Cardiac muscle cell (in vitro differentiated cells and primary cell): ENCODE data around the gene ZIC4. TPM values are rescaled to one million over a fixed set of nuclear protein-coding genes. Genes with fewer than 3 reads are reported as not detected.
A peak's percentile ranks its signal among the peaks of the same experiment; 100 is the strongest.

Source experiments
- DNase-seq, 2 donors: peaks; one replicate each; pipeline versions ENCODE4 v3.0.0 to v3.0.0-alpha.2; 2010 to 2017; ENCODE audit warnings: low read depth in 1 of 2, low spot score in 1 of 2
- H3K27ac ChIP-seq: fragments of 200-600 bp; sonication (generic); 2 replicates; pipeline ENCODE4 v1.5.1; 2016
- H3K27me3 ChIP-seq: fragments of 200-600 bp; sonication (generic); 2 replicates; pipeline ENCODE4 v1.6.0; 2016; ENCODE audit warnings: control low read depth
- H3K36me3 ChIP-seq: fragments of 200-600 bp; sonication (generic); 2 replicates; pipeline ENCODE4 v1.5.1; 2016; ENCODE audit warnings: control low read depth
- H3K4me1 ChIP-seq: fragments of 200-600 bp; sonication (generic); 2 replicates; pipeline ENCODE4 v1.8.1; 2017; ENCODE audit warnings: low read depth, mild to moderate bottlenecking, mixed run types
- H3K4me3 ChIP-seq: fragments of 200-600 bp; sonication (generic); 2 replicates; pipeline ENCODE4 v1.5.1; 2016; ENCODE audit warnings: mild to moderate bottlenecking
- H3K9me3 ChIP-seq: fragments of 200-600 bp; sonication (generic); 2 replicates; pipeline ENCODE4 v1.5.1; 2017; ENCODE audit warnings: low read depth, mild to moderate bottlenecking, control low read depth
- polyA plus RNA-seq: library from polyadenylated mRNA; unstranded; fragments of >200 nt; fragmentation: Nextera tagmentation; extraction: Ambion mirVana; gene quantifications from 2 replicates; pipeline ENCODE4 v1.2.1, GENCODE V29; 2016
- total RNA-seq: library from RNA; depleted of rRNA; stranded (reverse); fragments of >200 nt; gene quantifications from 2 replicates; pipeline ENCODE4 v1.2.3, GENCODE V29; 2016
- TF ChIP-seq, protein P1 (sequence below): IDR thresholded peaks from 2 replicates; pipeline ENCODE4 v1.5.1; 2012; ENCODE audit warnings: low read depth, mild to moderate bottlenecking, low read length

ZIC4 gene
- total and polyA plus RNA-seq, 2 experiments from 2014 or later: not detected

DNA sequence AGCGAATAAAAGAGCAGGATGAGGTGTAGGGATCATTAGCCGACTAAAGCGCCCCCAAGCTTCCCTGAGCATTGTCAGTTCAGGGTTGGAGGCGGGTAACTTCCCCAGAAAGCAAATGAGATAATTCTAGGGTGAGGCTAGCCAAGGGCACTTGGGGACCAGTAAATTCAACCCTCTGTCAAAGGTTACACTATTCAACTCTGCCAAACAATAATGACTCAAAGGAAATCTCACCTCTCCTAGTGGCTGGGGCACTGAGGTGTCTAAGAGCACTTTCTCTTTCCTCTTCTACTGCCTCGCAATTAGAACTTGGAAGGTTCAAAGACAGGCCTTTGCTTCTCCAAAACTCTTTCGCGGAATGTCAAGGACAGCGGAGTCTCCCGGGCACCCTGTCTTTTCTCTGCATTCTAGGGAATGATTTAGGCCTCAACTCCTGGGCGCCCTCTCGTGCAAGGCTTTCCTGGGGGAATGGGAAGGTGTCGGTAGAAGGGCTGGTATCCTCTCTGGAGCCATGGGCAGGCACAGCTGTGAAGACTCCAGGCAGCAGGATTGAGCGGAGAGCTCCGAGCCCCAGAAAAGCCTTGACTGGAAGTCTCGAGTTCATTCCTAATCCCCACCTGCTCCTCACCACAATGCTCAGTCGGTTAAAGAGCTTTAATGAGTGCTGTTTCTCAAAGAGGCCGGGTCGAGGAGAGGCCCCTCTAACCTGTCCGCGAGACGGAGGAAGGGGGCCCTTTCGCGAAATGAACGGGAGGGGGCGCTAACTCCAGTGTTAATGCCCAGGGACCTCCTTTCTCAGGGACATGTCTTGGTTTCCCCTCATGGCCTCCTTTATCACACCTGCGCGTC is 21.9 kb downstream of the ZIC4 start:
- no peak overlapping the region for H3K4me3 ChIP-seq
- H3K9me3 ChIP-seq: no peaks in the 10 kb centered on the region
- no peaks in the 10 kb centered on the region for H3K36me3 ChIP-seq
- no peak overlapping the region for H3K27ac ChIP-seq
- H3K4me1 ChIP-seq: no peaks in the 10 kb centered on the region
- TF ChIP-seq, protein P1, sequence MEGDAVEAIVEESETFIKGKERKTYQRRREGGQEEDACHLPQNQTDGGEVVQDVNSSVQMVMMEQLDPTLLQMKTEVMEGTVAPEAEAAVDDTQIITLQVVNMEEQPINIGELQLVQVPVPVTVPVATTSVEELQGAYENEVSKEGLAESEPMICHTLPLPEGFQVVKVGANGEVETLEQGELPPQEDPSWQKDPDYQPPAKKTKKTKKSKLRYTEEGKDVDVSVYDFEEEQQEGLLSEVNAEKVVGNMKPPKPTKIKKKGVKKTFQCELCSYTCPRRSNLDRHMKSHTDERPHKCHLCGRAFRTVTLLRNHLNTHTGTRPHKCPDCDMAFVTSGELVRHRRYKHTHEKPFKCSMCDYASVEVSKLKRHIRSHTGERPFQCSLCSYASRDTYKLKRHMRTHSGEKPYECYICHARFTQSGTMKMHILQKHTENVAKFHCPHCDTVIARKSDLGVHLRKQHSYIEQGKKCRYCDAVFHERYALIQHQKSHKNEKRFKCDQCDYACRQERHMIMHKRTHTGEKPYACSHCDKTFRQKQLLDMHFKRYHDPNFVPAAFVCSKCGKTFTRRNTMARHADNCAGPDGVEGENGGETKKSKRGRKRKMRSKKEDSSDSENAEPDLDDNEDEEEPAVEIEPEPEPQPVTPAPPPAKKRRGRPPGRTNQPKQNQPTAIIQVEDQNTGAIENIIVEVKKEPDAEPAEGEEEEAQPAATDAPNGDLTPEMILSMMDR: no peak
- H3K27me3 ChIP-seq: peaks cover 100% of the 10 kb centered on the region
- DNase-seq: no peak

DNA sequence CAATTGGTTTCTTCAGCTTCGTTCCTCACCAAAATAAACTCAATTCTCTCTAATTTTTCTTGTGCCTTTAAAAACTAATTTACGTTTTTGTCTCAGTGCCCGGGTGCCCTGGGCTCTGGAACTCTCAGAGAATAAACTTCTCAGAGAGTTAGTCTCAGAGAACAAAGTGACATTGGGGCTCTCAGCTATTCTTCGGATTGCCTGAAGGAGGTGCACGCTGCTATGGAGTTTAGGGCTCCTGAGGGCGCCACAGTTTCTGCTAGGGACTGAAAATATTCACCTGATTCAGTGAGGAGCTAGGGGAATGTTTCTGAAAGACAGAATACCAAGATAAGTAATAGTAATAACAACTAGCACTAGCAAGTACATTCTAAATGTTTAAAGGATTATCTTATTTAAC is 22.7 kb downstream of the ZIC4 start:
- no peak overlapping the region for H3K4me3 ChIP-seq
- TF ChIP-seq, protein P1: peak; percentile 40
- no peaks in the 10 kb centered on the region for H3K36me3 ChIP-seq
- DNase-seq: peak in 1 of 2 donors; percentile 54
- H3K4me1 ChIP-seq: no peaks in the 10 kb centered on the region
- H3K27me3 ChIP-seq: peaks cover 100% of the 10 kb centered on the region
- no peaks in the 10 kb centered on the region for H3K9me3 ChIP-seq
- no peak overlapping the region for H3K27ac ChIP-seq

DNA sequence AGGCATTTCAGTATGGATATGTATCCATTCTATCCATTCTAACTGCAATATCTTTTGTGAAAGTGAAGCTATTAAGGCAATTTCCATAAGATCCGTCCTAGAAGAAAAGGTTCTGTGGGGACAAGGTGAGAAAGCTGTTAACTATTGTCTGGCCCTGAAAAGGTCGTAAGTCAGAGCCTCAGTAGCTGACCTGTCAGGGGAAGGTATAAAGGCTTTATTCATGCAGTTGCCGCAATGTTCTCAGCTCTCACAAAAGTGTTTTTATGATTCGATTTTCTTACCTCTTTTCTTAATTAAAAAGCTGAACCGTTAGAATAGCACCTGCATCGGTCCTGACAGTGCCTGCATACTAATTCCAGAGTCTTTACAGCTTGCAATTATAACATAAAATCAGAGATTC is 24.7 kb downstream of the ZIC4 start:
- Histone ChIP-seq H3K4me1 (no peaks in the 10 kb centered on the region), H3K27me3 (peaks cover 100% of the 10 kb centered on the region), H3K4me3 (no peak overlapping the region), H3K27ac (no peak overlapping the region), H3K9me3 (no peaks in the 10 kb centered on the region), H3K36me3 (no peaks in the 10 kb centered on the region)
- DNase-seq: no peak
- TF ChIP-seq, protein P1: no peak

DNA sequence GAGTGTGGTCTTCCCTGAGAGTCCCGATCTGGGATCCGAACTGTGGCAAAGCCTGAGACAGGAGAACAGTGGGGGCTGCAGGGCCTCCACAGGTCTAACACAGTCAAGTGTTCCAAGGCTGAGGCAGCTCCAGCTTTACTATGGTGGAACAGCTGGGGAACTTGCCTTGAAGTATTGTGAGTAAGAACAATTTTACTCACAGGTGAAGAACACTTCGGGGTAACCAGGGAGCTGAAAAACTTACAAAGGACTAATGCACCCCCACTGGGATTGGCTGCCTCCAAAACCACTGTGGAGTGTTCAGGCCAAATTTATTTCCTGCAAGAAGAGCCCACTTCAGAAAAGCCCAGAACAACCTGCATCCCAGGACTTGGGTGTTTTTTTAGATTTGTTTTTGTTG is 25.4 kb downstream of the ZIC4 start:
- Histone ChIP-seq H3K9me3 (no peaks in the 10 kb centered on the region), H3K27ac (no peak overlapping the region), H3K27me3 (peaks cover 100% of the 10 kb centered on the region), H3K4me1 (no peaks in the 10 kb centered on the region), H3K4me3 (no peak overlapping the region), H3K36me3 (no peaks in the 10 kb centered on the region)
- TF ChIP-seq, protein P1: no peak
- no peak for DNase-seq

DNA sequence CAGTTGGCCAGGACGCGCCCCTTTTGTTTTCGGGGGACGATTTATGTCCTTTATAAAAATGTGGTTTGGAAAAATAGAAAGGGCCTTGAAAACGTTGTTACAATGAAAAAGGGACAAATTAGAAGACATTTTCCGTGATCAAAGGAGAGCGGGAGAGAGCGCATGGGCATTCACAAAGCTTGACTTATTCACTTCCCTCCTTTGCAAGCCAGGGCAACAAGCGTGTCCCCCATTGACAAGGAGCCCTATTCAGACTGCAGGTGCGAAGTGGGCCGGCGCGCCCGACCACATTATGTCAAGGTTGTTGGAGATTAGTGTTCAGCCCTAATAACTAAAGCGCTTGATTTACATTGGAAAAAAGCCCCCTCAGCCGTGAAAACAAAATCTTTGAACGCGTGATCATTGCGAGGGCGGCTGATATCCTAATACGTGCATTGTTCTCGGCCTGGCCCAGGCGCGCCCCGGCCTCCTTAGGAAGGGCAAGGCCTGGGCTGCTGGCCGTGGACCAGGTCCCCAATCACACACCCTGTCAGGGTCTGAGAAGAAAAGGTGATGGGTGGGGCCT is 25.9 kb downstream of the ZIC4 start:
- no peak overlapping the region for H3K27ac ChIP-seq
- no peak for DNase-seq
- H3K4me3 ChIP-seq: no peak overlapping the region
- peaks cover 100% of the 10 kb centered on the region for H3K27me3 ChIP-seq
- no peaks in the 10 kb centered on the region for H3K9me3 ChIP-seq
- H3K4me1 ChIP-seq: no peaks in the 10 kb centered on the region
- TF ChIP-seq, protein P1: no peak
- no peaks in the 10 kb centered on the region for H3K36me3 ChIP-seq
